Measurements from ENCODE around the gene MVB12A. TPM values are rescaled to one million over a fixed set of nuclear protein-coding genes. Genes with fewer than 3 reads are reported as not detected.

MVB12A gene
- total and polyA plus RNA-seq, 2 of the 8 experiments (the other 6 are each of a cell fraction or from before 2014, with no cell fraction given), result 37.9 to 76.6 TPM

DNA sequence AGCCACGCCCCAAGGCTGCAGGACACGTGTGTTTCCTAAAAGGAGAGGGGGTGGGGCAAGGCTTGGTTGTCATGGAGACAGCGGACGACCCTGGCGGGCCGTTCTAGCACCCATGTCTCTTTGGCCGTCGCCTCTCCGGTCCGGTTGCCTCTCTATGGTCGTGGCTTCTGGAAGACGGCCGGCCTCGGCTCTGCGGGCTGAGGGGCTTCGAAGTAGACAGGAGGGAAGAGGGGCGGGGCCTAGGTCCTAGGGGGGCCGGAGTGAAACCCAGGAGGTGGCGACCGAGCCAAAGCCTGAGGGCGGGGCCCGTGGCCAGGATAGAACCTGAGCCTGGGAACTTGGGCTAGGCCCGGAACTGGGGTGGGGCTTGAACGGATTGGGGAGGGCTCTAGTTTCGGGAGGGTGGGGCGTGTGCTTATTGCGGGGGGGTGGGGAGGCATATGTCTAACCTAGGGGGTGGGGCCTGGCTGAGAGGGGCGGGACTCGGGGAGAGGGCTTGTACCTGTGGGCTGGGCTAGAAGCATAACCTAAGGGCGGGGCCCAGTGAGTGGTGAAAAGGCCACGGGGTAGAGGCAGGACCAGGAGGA is 49.7 kb downstream of the MVB12A start (continued):
- TF ChIP-seq POU5F1 (IDR thresholded peaks at IDR 0.05; ENCODE audit: low read depth, low read length), result no peak
- no peak for TF ChIP-seq EP300 (IDR thresholded peaks at IDR 0.05; ENCODE audit: borderline replicate concordance in 1 of 2, low read depth in 2 of 2, low read length in 2 of 2)
- no peak for TF ChIP-seq YY1 (IDR thresholded peaks at IDR 0.05; ENCODE audit: low read depth, low read length)
- no peak for TF ChIP-seq RFX5 (IDR thresholded peaks at IDR 0.05; ENCODE audit: borderline replicate concordance, low read depth, low read length)
